GM21825 (cell line): ENCODE data around the gene ITGA6.
"Not testable (repeated sequence)": the region's sequence is repeated elsewhere in the genome, so short reads cannot be mapped to it uniquely, and the experiment has no call there.

ENCODE experiments used
- ATAC-seq: cut with Tn5 transposase; IDR thresholded peaks from one replicate; pipeline ENCODE4 v1.9.1; 2021; ENCODE audit warnings: mild to moderate bottlenecking, moderate library complexity; ENCODE audit not compliant: unreplicated experiment

Gene ITGA6

DNA sequence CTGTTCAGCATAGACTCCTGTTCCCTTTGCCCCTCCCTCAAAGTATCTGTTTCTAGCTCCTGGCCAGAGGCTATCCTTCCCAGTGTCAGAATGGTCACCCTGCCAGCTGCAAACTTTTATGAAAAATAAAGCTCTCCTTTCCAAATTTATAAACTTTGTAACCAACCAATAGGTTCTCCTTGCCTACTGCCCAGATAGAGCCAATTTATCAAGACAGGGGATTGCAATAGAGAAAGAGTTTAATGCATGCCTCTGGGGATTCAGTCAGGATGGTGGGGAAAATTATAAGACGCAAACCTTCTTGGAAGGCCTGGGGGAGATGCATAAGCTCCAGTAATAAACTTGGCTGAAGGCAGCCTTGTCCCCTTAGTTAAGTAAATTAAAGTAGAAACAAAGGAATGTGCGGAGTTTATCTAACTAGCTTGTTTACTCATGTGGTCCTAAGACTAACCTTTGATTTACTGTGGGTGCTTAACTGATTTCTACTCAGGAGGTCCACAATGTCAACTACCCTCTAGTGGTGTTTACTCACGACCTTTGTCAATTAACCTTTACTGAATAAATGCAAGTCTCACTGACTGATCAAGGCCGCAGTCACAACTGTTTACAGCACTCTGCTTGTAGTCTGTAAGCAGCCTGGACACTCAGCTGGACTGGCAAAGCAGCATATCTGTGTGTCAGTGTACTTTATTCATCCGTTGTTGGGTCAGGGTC is 85.6 kb downstream of the ITGA6 start:
- ATAC-seq = no peak

DNA sequence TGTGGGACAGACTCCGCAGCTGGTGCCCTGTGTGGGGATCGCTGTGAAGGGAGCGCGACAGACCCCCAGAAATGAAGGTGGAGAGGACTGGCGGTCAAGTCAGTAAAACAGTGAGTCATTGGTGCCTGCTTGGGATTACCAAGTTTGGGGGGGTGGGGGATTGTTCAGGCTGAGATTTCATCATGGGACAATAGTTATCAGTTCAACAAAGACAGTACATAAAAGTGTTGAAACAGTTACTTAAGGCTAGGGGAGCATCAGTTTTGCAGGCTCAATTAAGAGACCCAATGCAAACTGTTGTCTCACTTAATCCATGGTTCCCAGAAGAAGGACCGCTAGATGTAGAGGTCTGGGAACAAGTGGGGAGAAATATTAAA is 86.1 kb downstream of the ITGA6 start:
- ATAC-seq = no peak

DNA sequence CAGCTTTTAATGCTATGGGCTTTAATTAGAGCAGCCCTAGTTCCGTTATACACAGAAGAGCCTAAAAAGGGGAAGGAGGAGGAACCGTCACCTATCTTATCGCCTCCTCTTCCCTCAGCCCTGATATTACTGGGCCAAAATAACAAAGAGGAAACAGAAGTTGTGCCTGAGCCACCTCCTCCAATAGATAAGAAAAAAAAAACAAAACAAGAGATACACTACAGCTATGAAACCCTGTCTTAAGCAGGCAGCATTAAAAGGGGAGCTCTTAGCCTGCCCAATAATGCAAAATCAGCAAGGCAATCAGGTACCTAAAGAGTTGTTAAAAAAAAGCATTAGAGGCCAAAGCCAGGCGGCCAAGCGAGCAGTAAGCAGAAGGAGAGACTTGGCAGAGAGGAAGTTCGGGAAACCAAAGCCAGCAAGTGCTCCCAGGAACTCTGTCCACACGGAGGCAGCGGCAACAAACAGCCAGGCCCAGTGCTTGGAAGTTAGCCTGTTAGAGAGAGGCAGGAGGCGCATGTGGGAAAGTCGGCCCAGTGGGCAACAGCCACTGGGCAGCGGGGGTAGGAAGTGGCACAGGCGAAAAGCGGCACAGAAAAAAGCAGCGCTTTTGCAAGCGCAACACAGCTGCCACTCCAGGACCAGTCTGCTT is 86.7 kb downstream of the ITGA6 start:
- ATAC-seq = no peak

DNA sequence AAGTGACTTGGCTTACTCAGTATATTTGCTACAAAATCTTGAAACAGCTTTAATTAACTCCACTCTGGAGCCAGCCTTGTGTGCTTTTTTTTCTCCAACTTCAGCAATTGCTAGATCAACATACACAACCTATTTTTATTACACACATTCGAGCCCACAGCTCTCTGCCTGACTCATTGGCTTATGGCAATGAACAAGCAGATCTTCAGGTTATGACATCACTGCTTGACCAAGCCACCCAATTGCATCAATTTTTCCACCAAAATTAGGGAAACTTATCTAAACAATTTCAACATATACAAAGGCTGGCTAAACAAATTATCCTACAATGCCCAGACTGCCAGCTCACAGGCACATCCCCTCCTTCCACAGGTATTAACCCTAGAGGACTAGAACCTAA is 88.9 kb downstream of the ITGA6 start:
- no peak for ATAC-seq

DNA sequence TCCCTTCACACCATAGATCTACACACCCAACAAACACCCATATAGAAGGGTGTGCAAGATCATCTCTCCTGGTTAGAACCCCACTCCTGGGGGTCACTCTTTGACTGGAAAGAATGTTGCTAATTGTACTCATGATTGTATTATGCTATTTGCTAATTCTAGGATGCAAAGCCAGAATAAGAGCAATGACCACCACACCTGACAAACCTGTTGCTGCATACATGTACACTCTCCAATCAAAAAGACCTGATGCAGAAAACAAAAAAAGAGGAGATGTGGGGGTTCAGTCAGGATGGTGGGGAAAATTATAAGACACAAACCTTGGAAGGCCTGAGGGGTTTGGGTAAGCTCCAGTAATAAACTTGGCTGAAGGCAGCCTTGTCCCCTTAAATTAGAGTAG is 91.6 kb downstream of the ITGA6 start:
- no peak for ATAC-seq

DNA sequence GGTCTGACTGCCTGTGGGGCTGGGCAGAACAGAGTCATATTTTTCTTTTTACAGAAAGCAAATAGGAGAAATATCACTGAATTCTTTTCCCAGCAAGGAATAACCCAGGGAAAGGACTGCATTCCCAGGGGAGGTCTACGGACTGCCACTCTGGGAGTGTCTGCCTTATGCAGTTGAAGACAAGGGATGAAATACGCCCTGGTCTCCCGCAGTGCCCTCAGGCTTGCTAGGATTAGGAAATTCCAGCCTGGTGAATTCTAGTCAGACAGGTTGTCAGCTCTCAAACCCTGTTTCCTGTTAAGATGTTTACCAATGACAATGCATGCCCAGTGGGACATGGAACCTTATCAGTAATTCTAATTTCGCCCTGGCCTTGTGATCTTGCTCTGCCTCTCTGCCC is 98.2 kb downstream of the ITGA6 start:
- no peak for ATAC-seq

DNA sequence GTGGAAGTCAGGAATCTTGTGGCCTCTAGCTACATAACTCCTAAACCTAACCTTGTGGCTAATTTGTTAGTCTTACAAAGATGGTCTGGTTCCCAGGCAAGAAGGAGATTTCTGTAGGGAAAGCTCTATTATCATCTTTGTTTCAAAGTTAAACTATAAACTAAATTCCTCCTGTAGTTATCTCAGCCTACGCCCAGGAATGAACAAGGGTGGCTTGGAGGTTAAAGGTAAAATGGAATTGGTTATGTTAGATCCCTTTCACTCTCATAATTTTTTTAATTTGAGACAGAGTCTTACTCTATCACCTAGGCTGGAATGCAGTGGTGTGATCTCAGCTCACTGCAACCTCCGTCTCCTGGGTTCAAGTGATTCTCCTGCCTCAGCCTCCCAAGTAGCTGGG is 103.9 kb downstream of the ITGA6 start:
- no peak for ATAC-seq

DNA sequence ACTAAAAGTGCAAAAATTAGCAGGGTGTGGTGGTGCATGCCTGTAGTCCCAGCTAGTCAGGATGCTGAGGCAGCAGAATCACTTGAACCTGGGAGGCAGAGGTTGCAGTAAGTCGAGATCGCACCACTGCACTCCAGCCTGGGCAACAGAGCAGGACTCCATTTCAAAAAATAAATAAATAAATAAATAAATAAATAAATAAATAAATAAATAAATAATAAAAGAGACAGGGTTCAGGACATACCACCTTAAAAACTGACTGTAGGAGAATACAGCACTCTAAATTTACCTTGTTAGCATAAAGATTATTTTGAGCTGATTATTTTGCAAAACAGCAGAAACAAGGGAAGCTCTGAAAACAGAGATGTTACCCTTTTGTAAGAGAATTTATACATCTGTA is 105.1 kb downstream of the ITGA6 start:
- not testable (repeated sequence) for ATAC-seq

DNA sequence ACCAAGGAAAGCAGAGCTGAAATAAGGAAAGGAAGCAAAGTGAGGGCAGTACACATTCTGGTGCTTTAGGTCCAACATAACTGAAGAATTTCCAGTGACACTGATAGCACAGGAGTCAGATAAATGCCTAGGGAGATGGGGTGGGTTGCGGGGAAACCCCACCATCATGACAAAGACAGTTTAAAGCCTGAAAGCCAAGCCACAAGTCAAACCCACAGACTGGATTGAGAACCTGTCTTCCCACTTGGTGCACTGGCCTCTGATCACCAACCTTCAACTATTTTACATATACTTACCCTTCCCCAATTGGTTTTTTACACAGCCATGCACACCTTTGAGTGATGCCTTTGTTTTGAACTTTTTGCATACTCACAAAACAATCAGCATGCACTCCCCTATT is 106.3 kb downstream of the ITGA6 start:
- ATAC-seq = no peak

DNA sequence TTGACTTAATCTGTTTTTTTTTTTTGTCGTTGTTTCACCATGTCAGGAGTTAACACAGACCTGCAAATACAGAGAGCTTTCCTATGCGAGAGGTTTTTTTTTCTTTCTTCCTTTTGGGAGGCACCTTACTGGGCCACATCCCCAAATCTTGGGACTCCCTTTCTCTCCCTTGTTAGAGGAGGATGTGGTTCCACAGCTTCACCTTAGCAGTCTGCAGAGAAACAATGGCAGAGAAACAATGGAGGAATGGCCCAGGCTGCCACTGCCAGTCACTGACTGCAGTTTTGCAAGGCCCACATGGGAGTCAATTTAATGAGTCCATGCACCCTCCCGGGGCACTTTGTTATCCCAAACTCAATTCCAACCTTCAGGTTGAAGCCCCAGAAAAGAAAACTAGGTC is 107.7 kb downstream of the ITGA6 start:
- no peak for ATAC-seq

DNA sequence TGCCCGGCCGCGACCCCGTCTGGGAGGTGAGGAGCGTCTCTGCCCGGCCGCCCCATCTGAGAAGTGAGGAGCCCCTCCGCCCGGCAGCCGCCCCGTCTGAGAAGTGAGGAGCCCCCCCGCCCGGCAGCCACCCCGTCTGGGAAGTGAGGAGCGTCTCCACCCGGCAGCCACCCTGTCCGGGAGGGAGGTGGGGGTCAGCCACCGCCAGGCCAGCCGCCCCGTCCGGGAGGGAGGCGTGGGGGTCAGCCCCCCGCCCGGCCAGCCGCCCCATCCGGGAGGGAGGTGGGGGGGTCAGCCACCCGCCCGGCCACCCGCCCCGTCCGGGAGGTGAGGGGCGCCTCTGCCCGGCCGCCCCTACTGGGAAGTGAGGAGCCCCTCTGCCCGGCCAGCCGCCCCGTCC is 110.5 kb downstream of the ITGA6 start:
- not testable (repeated sequence) for ATAC-seq

DNA sequence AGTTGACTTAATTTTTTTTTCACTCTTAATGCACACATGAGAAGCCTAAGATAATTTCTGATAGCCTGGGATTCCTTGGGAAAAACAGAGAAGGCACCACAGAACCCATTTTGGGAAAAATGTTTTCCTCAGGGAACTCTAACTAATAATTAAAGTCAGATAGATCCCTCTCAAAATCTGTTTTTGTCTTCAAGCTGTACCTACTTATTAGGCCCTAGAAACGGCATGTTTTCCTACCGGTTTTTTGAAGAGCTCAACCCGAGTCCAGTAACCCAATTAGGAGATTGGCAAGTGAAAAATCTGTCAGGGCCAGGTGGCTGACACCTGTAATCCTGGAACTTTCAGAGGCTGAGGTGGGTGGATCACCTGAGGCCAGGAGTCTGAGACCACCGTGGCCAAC is 112.4 kb downstream of the ITGA6 start:
- no peak for ATAC-seq

DNA sequence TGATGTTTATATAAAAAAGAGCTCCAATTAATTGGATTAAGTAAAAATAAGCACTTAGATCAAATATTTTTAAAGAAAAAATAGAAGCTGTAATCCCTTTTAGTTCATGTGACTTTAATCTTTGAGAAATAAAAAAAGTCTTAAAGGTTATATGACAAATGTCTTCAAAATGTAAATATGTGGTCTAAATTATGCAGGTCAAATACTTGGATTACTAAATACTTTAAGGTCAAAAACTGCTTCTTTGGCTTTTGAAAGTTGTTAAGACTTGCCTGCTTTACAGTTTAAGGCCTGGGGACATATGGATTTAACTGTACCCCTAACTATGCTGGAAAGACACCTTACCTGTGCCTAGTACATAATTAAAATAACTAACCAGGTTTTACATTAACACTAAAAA is 113.0 kb downstream of the ITGA6 start:
- ATAC-seq = no peak

DNA sequence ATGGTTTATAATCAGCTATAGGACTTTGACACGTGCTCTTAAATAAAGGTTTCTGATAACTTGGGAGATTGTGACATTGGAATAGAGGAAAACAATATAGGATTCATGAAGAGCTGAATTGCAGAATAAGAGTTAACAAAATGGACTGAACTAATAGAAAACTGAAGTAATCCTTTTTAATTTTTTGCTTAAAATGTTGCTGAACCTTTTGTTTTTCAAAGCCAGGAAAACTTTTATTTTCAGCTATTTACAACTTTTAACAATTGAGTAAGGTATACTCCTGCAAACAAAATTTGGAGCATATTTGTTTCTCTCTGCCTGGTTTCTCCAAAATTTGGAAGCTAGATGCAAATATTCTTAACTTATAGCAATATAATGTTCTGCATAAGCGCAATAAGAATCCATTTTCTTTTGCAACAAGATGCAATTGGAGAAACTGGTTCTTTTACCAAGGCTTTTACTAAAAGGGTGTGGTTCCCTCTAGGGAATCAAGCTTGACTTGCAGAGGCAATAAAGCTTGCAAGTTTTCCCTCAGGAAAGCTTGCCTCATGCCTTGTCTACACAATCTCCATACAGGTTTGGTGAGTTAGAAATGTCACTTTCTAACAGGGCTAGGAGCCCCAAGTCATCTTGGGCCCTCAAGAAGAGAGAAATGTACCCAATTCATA is 118.2 kb downstream of the ITGA6 start:
- ATAC-seq = no peak

DNA sequence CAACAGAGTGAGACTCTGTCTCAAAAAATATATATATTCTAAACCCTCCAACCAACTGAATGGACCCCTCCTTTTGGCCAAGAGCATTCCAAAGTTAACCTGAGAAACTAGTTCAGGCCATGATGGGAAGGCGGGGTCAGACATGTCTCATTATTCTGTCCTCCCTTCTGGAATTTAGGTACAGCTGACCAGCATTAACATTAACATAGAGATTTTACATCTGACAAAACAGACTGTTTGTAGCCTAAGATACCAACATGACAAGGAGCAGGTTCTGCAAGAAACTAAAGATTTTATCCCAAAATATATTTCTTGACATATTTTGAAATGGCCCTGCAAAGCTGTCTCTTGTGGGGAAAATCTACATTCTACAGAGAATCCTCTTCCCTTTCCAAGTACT is 121.7 kb downstream of the ITGA6 start:
- ATAC-seq = no peak

DNA sequence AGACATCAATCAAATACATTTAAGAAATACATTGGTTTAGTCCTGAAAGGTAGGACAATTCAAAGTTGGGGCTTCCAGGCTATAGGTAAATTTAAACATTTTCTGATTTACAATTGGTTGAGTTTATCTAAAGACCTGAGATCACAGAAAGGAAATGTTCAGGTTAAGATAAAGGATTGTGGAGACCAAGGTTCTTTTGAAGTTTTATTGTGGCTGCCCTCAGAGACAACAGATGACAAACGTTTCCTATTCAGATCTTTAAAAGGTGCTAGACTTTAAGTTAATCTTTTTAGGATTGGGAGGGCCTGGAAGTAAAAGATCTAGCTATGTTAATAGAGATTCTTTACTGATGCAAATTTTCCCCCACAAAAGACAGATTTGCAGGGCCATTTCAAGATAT is 122.4 kb downstream of the ITGA6 start:
- not testable (repeated sequence) for ATAC-seq

DNA sequence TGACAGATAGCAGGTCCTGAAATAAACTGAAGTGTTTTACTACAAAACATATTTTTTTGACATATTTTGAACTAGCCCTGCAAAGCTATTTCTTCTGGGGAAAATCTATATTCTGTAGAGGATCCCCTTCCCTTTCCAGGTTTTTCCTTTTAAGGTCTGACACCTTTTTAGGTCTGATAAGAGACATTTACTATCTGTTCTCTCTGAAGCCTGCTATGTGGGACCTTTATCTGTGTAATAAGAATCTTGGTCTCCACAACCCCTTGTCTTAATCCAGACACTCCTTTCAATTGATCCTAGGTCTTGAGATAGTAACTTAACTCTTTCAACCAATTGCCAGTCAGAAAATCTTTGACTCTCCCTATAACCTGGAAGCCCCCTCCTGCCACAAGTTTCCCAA is 123.0 kb downstream of the ITGA6 start:
- ATAC-seq = no peak

DNA sequence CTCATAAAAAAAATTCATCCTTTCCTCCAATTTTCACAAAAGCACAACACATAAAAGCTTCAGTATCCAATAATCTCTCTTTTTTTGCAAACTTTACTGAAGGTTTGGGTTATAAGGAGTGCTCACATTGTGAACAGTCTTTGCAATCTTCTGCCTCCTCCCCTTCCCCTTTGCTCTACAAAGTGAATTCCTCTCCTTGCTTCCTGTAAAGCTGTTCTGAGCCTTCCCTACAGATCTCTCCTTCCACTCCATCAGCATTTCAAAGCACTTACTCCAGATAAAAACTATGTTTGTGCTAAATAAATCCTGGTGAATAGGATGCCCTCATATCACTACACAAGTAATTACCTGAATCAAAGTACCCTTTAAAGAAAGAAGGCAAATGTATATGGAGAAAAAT is 123.9 kb downstream of the ITGA6 start:
- no peak for ATAC-seq

DNA sequence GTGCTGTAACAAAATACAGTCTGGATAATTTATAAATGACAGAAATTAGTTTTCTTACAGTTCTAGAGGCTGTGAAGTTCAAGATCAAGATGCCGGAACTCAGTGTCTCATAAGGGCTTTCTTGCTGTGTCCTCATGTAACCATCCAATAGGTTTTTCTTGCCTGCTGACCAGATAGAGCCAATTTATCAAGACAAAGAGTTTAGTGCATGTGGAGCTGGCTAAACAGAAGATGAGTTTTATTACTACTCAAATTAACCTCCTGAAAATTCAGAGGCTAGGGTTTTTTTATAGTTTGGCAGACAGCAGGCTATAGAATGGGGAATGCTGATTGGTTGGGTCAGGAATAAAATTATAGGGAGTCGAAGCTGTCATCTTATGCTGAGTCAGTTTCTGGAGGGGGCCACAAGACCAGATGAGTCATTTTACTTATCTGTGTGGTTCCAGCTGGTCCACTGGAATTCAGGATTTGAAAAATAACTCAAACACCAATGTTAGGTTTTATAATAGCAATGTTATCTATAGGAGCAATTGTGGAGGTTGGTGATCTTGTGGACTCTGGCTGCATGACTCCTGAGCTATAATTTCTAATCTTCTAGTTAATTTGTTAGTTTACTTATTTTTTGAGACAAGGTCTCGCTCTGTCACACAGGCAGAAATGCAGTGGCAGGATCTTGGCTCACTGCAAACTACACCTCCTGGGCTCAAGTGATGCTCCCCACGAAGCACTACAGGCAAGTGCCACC is 125.3 kb downstream of the ITGA6 start:
- no peak for ATAC-seq

DNA sequence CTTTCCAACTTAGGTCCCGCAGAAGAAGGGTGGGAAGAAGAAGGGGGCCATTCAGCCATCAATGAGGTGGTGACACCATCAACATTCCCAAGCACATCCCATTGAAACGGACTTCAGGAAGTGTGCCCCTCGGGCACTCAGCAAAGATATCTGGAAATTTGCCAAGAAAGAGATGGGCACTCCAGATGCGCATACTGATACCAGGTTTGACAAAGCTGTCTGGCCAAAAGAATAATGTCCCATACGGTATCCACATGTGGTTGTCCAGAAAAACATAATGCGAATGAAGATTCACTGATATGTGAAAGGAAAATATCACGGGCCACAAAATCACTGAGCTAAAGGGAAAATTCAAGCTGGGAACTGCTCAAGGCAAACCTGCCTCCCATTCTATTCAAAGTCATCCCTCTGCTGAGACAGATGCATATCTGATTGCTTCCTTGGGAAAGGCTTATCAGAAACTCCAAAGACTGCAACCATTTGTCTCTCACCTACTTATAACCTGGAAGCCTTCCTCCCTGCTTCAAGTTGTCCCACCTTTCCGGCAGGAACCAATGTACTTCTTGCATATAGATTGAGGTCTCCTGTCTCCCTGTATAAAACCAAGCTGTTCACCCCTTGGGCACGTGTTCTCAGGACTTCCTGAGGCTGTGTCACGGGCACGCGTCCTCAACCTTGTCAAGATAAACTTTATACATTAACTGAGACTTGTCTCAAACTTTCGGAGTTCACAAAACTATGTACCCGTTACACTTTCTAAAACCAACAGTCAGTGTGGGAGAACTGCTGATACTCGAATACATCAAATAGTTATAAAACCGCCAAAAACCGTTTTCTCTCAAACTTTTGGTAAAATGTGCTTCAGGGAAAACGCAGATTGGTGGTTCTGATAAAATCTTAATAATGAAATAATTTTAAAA is 127.2 kb downstream of the ITGA6 start:
- no peak for ATAC-seq

DNA sequence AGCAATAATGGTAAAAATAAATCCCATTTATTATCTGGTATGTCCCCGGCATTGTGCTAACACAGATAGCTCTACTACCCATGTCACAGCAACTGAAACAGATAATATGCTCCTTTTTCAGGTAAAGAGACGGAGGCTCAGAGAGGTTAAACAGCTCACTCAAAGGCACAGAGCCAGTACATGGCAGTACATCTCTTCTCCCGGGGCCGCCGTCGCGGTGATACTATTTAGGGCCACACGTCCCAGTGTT is 127.8 kb downstream of the ITGA6 start:
- ATAC-seq = no peak
